Hepatocyte (in vitro differentiated cells): ENCODE measurements around the gene TPCN2. TPM values are rescaled to one million over a fixed set of nuclear protein-coding genes. Genes with fewer than 3 reads are reported as not detected.

Experiments used
- DNase-seq: peaks from one replicate; pipeline ENCODE4 v3.0.0-alpha.2; 2016; ENCODE audit warnings: low spot score
- H2AFZ ChIP-seq: fragments of 200-600 bp; sonication (generic); 2 replicates; pipeline ENCODE4 v1.6.0; 2016; ENCODE audit warnings: antibody characterized with exemption, mild to moderate bottlenecking
- H3K27ac ChIP-seq: fragments of 200-600 bp; sonication (generic); 2 replicates; pipeline ENCODE4 v1.5.1; 2016; ENCODE audit warnings: mild to moderate bottlenecking
- H3K27me3 ChIP-seq: fragments of 200-600 bp; sonication (generic); 2 replicates; pipeline ENCODE4 v1.6.1; 2016
- H3K36me3 ChIP-seq: fragments of 200-600 bp; sonication (generic); replicated peaks from 2 replicates; pipeline ENCODE4 v1.5.1; 2016; ENCODE audit warnings: low read depth; ENCODE audit not compliant: insufficient read depth
- H3K4me1 ChIP-seq: fragments of 200-600 bp; sonication (generic); 2 replicates; pipeline ENCODE4 v1.5.1; 2016; ENCODE audit warnings: mild to moderate bottlenecking, moderate library complexity; ENCODE audit not compliant: insufficient read depth
- H3K4me2 ChIP-seq: fragments of 200-600 bp; sonication (generic); 2 replicates; pipeline ENCODE4 v1.6.0; 2016
- H3K4me3 ChIP-seq: fragments of 200-600 bp; sonication (generic); 2 replicates; pipeline ENCODE4 v1.5.1; 2016; ENCODE audit warnings: mild to moderate bottlenecking
- H3K79me2 ChIP-seq: fragments of 200-600 bp; sonication (generic); 2 replicates; pipeline ENCODE4 v1.6.0; 2017; ENCODE audit warnings: mild to moderate bottlenecking
- H3K9me2 ChIP-seq: fragments of 200-600 bp; sonication (generic); replicated peaks from 2 replicates; pipeline ENCODE4 v1.6.0; 2017; ENCODE audit warnings: mild to moderate bottlenecking; ENCODE audit not compliant: insufficient read depth
- H3K9me3 ChIP-seq: fragments of 200-600 bp; sonication (generic); 2 replicates; pipeline ENCODE4 v1.5.1; 2016; ENCODE audit warnings: low read depth, mild to moderate bottlenecking
- H4K20me1 ChIP-seq: fragments of 200-600 bp; sonication (generic); 2 replicates; pipeline ENCODE4 v1.6.0; 2016; ENCODE audit warnings: mild to moderate bottlenecking; ENCODE audit not compliant: insufficient read depth, poor library complexity, severe bottlenecking
- CTCF ChIP-seq: fragments of 200-600 bp; sonication (generic); IDR thresholded peaks from 2 replicates; pipeline ENCODE4 v1.5.1; 2016; ENCODE audit warnings: antibody characterized with exemption, mild to moderate bottlenecking; ENCODE audit not compliant: poor library complexity
- EZH2 ChIP-seq: fragments of 200-600 bp; sonication (generic); IDR thresholded peaks from 2 replicates; pipeline ENCODE4 v1.6.1; 2016; ENCODE audit warnings: antibody characterized with exemption, mild to moderate bottlenecking, borderline replicate concordance
- EZH2phosphoT487 ChIP-seq: fragments of 200-600 bp; sonication (generic); IDR thresholded peaks from one replicate; pipeline ENCODE4 v1.6.1; 2018; ENCODE audit warnings: antibody characterized with exemption, mild to moderate bottlenecking, low read depth, moderate library complexity; ENCODE audit not compliant: unreplicated experiment, severe bottlenecking
- WGBS: methylation state at CpG from one replicate; pipeline ENCODE4 v1.1.6; 2016; ENCODE audit warnings: low lambda C conversion rate; ENCODE audit errors: missing lambda C conversion rate; 5-methylcytosine and 5-hydroxymethylcytosine counted together
- polyA plus RNA-seq: library from polyadenylated mRNA; unstranded; fragments of >200 nt; fragmentation: Nextera tagmentation; extraction: Ambion mirVana; gene quantifications from 2 replicates; pipeline ENCODE4 v1.2.1, GENCODE V29; 2016
- total RNA-seq: library from RNA; depleted of rRNA; stranded (reverse); fragments of >200 nt; gene quantifications from 2 replicates; pipeline ENCODE4 v1.2.3, GENCODE V29; 2014

The TPCN2 gene
- total and polyA plus RNA-seq, 2 experiments from 2014 or later, result 16.6 to 21.3 TPM

- Histone ChIP-seq H3K9me3 (no peaks in the 10 kb centered on the region), H3K27me3 (no peaks in the 10 kb centered on the region), H3K9me2 (no peaks in the 10 kb centered on the region), H4K20me1 (no peaks in the 10 kb centered on the region), H3K4me3 (no peak overlapping the region), H3K27ac (no peak overlapping the region), H3K4me1 (peaks cover 12% of the 10 kb centered on the region), H3K36me3 (no peaks in the 10 kb centered on the region), H3K4me2 (no peak overlapping the region), H3K79me2 (no peaks in the 10 kb centered on the region), H2AFZ (no peak overlapping the region)
- no peak for DNase-seq
- 90% methylated on average over 15 of the region's 15 CpGs for WGBS
- TF ChIP-seq EZH2 (no peak), EZH2phosphoT487 (no peak), CTCF (no peak)
Measured at GRCh38 chr11:69160296-69161116, 111.8 kb downstream of the TPCN2 start.

GRCh38 chr11:69161117-69161407 is 112.3 kb downstream of the TPCN2 start:
- no peak for TF ChIP-seq EZH2phosphoT487
- no peak for TF ChIP-seq EZH2
- no peak for TF ChIP-seq CTCF
- H2AFZ ChIP-seq, result no peak overlapping the region
- WGBS, result 77% methylated on average over 5 of the region's 5 CpGs

GRCh38 chr11:69162505-69162904 is 113.8 kb downstream of the TPCN2 start:
- Histone ChIP-seq H3K4me2 (no peak overlapping the region), H3K9me2 (no peaks in the 10 kb centered on the region), H4K20me1 (no peaks in the 10 kb centered on the region), H3K4me3 (no peak overlapping the region), H3K27me3 (no peaks in the 10 kb centered on the region), H3K9me3 (no peaks in the 10 kb centered on the region), H3K4me1 (peaks cover 4% of the 10 kb centered on the region), H2AFZ (no peak overlapping the region), H3K36me3 (no peaks in the 10 kb centered on the region), H3K27ac (no peak overlapping the region), H3K79me2 (no peaks in the 10 kb centered on the region)
- no peak for TF ChIP-seq EZH2
- no peak for TF ChIP-seq CTCF
- no peak for TF ChIP-seq EZH2phosphoT487
- DNase-seq, result no peak

More at GRCh38 chr11:69161117-69161407, 112.3 kb downstream of the TPCN2 start:
- Histone ChIP-seq H3K4me1 (peaks cover 12% of the 10 kb centered on the region), H4K20me1 (no peaks in the 10 kb centered on the region), H3K9me3 (no peaks in the 10 kb centered on the region), H3K36me3 (no peaks in the 10 kb centered on the region), H3K27ac (no peak overlapping the region), H3K9me2 (no peaks in the 10 kb centered on the region), H3K4me3 (no peak overlapping the region), H3K4me2 (no peak overlapping the region), H3K79me2 (no peaks in the 10 kb centered on the region), H3K27me3 (no peaks in the 10 kb centered on the region)
- no peak for DNase-seq
